CD14-positive monocyte (primary cell): ENCODE data around the gene CABP7. TPM values are rescaled to one million over a fixed set of nuclear protein-coding genes. Genes with fewer than 3 reads are reported as not detected.

Experiments used
- DNase-seq, 3 donors: peaks; one replicate each; pipeline ENCODE4 v3.0.0-alpha.2; 2011 to 2022
- H2AFZ ChIP-seq: 2 replicates; pipeline ENCODE4 v1.6.0; 2012; ENCODE audit warnings: mild to moderate bottlenecking, low read depth, low read length, inconsistent platforms; ENCODE audit not compliant: insufficient read depth, poor library complexity, severe bottlenecking
- H3K27ac ChIP-seq, 2 donors: 1 replicate in 1 of 2; 2 replicates in 1 of 2; pipeline ENCODE4 v1.5.1; 2012 to 2013; ENCODE audit warnings: low read length in 2 of 2, control low read depth in 1 of 2, inconsistent platforms in 1 of 2, low read depth in 1 of 2, mild to moderate bottlenecking in 1 of 2
- H3K27me3 ChIP-seq, 2 donors: one replicate each; pipeline versions ENCODE4 v1.6.0 to v1.6.1; 2011 to 2013; ENCODE audit warnings: low read length in 2 of 2; ENCODE audit not compliant: control insufficient read depth in 2 of 2, insufficient read depth in 2 of 2
- H3K36me3 ChIP-seq, 2 donors: replicated peaks in 1 of 2; 1 replicate in 1 of 2; 2 replicates in 1 of 2; pipeline versions ENCODE4 v1.5.1 to v1.6.1; 2012 to 2013; ENCODE audit warnings: low read length in 2 of 2, control low read depth in 1 of 2, inconsistent platforms in 1 of 2, mild to moderate bottlenecking in 1 of 2; ENCODE audit not compliant: insufficient read depth in 2 of 2, control insufficient read depth in 1 of 2
- H3K4me1 ChIP-seq, 2 donors: 1 replicate in 1 of 2; 2 replicates in 1 of 2; pipeline versions ENCODE4 v1.5.1 to v1.6.1; 2012 to 2013; ENCODE audit warnings: low read length in 2 of 2, control low read depth in 1 of 2, inconsistent platforms in 1 of 2, mild to moderate bottlenecking in 1 of 2, moderate library complexity in 1 of 2; ENCODE audit not compliant: insufficient read depth in 2 of 2, control insufficient read depth in 1 of 2
- H3K4me2 ChIP-seq: replicated peaks from 2 replicates; pipeline ENCODE3; 2012; ENCODE audit warnings: low read length, moderate library complexity, mild to moderate bottlenecking; ENCODE audit not compliant: poor library complexity, severe bottlenecking; ENCODE audit errors: extremely low read depth
- H3K4me3 ChIP-seq, 3 experiments: fragments of 200-600 bp in 1 of 3; sonication (generic) in 1 of 3; replicated peaks in 1 of 3; 1 replicate in 2 of 3; 2 replicates in 1 of 3; pipeline ENCODE4 v1.5.1; 2011 to 2013; ENCODE audit warnings: low read length in 3 of 3, mild to moderate bottlenecking in 3 of 3, control low read depth in 2 of 3, low read depth in 2 of 3, inconsistent platforms in 1 of 3, moderate library complexity in 1 of 3
- H3K79me2 ChIP-seq: 2 replicates; pipeline ENCODE4 v1.6.0; 2012; ENCODE audit warnings: mild to moderate bottlenecking, control low read depth, inconsistent platforms, low read length, moderate library complexity; ENCODE audit not compliant: insufficient read depth
- H3K9ac ChIP-seq: 2 replicates; pipeline ENCODE4 v1.6.0; 2017; ENCODE audit warnings: low read length, mild to moderate bottlenecking; ENCODE audit not compliant: insufficient read depth, poor library complexity, severe bottlenecking
- H3K9me3 ChIP-seq, 2 donors: replicated peaks in 1 of 2; 1 replicate in 1 of 2; 2 replicates in 1 of 2; pipeline versions ENCODE4 v1.5.1 to v1.6.1; 2012 to 2013; ENCODE audit warnings: low read length in 2 of 2, control low read depth in 1 of 2; ENCODE audit not compliant: control insufficient read depth in 1 of 2, insufficient read depth in 1 of 2
- H4K20me1 ChIP-seq: 2 replicates; pipeline ENCODE4 v1.6.0; 2012; ENCODE audit warnings: mild to moderate bottlenecking, low read length, control low read depth, moderate library complexity; ENCODE audit not compliant: insufficient read depth
- H3K27ac Mint-ChIP-seq, 7 donors: one replicate each; pipeline ENCODE4 v1.8.0; 2020; ENCODE audit warnings: mild to moderate bottlenecking in 7 of 7, mixed read lengths in 7 of 7, moderate library complexity in 6 of 7, inconsistent platforms in 2 of 7
- H3K27me3 Mint-ChIP-seq, 3 donors: one replicate each; pipeline ENCODE4 v1.8.0; 2021 to 2022; ENCODE audit warnings: low read depth in 3 of 3, mild to moderate bottlenecking in 3 of 3, mixed read lengths in 3 of 3, moderate library complexity in 3 of 3, inconsistent platforms in 1 of 3
- H3K36me3 Mint-ChIP-seq, 2 donors: one replicate each; pipeline ENCODE4 v1.8.0; 2020; ENCODE audit warnings: mixed read lengths in 2 of 2, inconsistent platforms in 1 of 2, mild to moderate bottlenecking in 1 of 2
- H3K4me1 Mint-ChIP-seq: one replicate; pipeline ENCODE4 v1.8.0; 2020; ENCODE audit warnings: mild to moderate bottlenecking, mixed read lengths
- H3K4me3 Mint-ChIP-seq, 2 donors: one replicate each; pipeline ENCODE4 v1.8.0; 2020; ENCODE audit warnings: mild to moderate bottlenecking in 2 of 2, mixed read lengths in 2 of 2, moderate library complexity in 1 of 2
- H3K9me3 Mint-ChIP-seq, 7 donors: one replicate each; pipeline ENCODE4 v1.8.0; 2020 to 2022; ENCODE audit warnings: mixed read lengths in 7 of 7, mild to moderate bottlenecking in 6 of 7, moderate library complexity in 6 of 7, inconsistent platforms in 2 of 7
- CTCF ChIP-seq: fragments of 200-600 bp; IDR thresholded peaks from one replicate; pipeline ENCODE4 v1.8.0; 2022; ENCODE audit warnings: antibody characterized with exemption, mild to moderate bottlenecking
- WGBS: methylation state at CpG from one replicate; pipeline ENCODE4 v1.1.5; 2013; ENCODE audit warnings: missing lambda C conversion rate; ENCODE audit not compliant: insufficient coverage; 5-methylcytosine and 5-hydroxymethylcytosine counted together
- intact Hi-C, 2 donors: fragments of 100-400 bp; cut with micrococcal nuclease; formaldehyde crosslinking; loops; one replicate each; pipeline versions ENCODE4 v1.15.0 to v1.15.1; 2023
- polyA plus RNA-seq, 3 donors: library from polyadenylated mRNA; depleted of rRNA in 1 of 3; unstranded in 2 of 3; stranded (reverse) in 1 of 3; fragments of 300-500 nt in 2 of 3; fragments of >200 nt in 1 of 3; fragmentation: Illumina TruSeq in 2 of 3; gene quantifications; 1 replicate in 2 of 3; 2 replicates in 1 of 3; pipeline ENCODE4 v1.2.3, GENCODE V29; 2012 to 2021

Gene CABP7
- polyA plus RNA-seq, 3 donors, result 0.11 to 0.14 TPM; not detected in 1

DNA sequence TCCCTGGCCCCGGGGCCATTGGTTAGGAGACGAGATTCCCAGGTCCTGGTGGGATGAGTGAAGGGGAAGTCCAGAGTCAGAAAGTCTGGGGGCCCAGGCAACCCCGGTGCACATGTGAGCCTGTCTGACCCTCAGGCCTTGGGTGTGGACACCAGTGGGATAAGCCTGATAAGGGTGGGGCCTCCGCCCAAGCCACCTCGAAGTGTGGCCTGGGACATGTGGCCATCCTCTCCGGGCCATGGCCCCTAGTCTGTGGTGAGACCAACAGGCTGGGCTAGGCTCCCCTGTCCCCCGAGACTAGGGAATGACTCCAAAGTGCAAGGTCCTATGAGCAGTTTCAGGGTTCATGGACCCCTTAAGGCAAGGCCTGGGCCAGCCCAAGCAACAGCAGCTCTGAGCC lies 6.3 kb downstream of the CABP7 start:
- Histone ChIP-seq H3K27me3 (peaks cover 4 to 19% of the 10 kb centered on the region in 2 donors), H3K79me2 (no peaks in the 10 kb centered on the region), H2AFZ (no peak overlapping the region), H3K27ac (no peak overlapping the region), H4K20me1 (no peaks in the 10 kb centered on the region), H3K4me1 (no peaks in the 10 kb centered on the region), H3K9me3 (no peaks in the 10 kb centered on the region), H3K9ac (no peak overlapping the region), H3K4me3 (no peak overlapping the region), H3K4me2 (no peak overlapping the region), H3K36me3 (peaks cover 4 to 10% of the 10 kb centered on the region in 2 donors)
- Mint-ChIP-seq H3K27me3 (peaks cover 15 to 35% (median 17%) of the 10 kb centered on the region in 3 donors), H3K9me3 (peaks cover 0 to 3% (median 0%) of the 10 kb centered on the region in 7 donors), H3K4me1 (peaks cover 2% of the 10 kb centered on the region), H3K4me3 (no peak overlapping the region), H3K27ac (peak overlapping the region in 1 of 7 donors; percentile 45), H3K36me3 (peaks cover 6 to 9% of the 10 kb centered on the region in 2 donors)
- 76% methylated on average over 7 of the region's 7 CpGs for WGBS
- TF ChIP-seq CTCF, result no peak
- DNase-seq, result no peak
- intact Hi-C loops, result no loop called here

- Histone ChIP-seq H3K9me3 (no peaks in the 10 kb centered on the region), H3K27me3 (peaks cover 0 to 14% of the 10 kb centered on the region in 2 donors), H2AFZ (no peak overlapping the region), H3K79me2 (no peaks in the 10 kb centered on the region), H3K27ac (no peak overlapping the region), H3K4me1 (no peaks in the 10 kb centered on the region), H3K9ac (no peak overlapping the region), H3K36me3 (peaks cover 4 to 14% of the 10 kb centered on the region in 2 donors), H4K20me1 (no peaks in the 10 kb centered on the region), H3K4me2 (no peak overlapping the region), H3K4me3 (no peak overlapping the region)
- Mint-ChIP-seq H3K27me3 (peaks cover 10 to 30% (median 13%) of the 10 kb centered on the region in 3 donors), H3K4me3 (no peak overlapping the region), H3K9me3 (no peaks in the 10 kb centered on the region), H3K36me3 (peaks cover 9 to 13% of the 10 kb centered on the region in 2 donors), H3K4me1 (peaks cover 2% of the 10 kb centered on the region), H3K27ac (no peak overlapping the region)
- WGBS, result 75% methylated on average over 8 of the region's 15 CpGs
- no peak for DNase-seq
- TF ChIP-seq CTCF, result no peak
- intact Hi-C loops, result no loop called here
Observed at GRCh38 chr22:29726512-29727130, 6.8 kb downstream of the CABP7 start.
